Measurements from ENCODE around the gene OTOGL.

DNA sequence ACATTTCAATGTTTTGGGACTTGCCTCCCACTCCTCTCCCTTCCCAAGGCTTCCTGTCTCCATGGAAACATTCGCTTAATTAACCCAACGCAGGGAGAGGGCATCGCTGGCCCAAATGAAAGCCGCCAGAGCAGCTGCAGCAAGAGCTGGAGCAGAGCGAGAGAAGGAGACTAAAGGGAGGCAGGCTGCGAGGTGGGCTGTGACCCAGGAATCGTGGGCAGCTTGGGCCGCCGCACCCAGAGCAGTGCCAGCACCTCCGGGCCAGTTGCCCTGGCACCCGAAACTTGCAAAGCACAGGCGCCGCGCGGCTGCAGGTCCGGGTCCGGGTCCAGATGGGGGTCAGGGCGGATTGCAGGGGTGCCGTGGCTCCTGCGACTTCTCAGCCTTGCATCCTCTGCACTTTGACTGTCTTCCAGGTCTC, 301.2 kb downstream of the OTOGL start:
- TF ChIP-seq, protein P1, sequence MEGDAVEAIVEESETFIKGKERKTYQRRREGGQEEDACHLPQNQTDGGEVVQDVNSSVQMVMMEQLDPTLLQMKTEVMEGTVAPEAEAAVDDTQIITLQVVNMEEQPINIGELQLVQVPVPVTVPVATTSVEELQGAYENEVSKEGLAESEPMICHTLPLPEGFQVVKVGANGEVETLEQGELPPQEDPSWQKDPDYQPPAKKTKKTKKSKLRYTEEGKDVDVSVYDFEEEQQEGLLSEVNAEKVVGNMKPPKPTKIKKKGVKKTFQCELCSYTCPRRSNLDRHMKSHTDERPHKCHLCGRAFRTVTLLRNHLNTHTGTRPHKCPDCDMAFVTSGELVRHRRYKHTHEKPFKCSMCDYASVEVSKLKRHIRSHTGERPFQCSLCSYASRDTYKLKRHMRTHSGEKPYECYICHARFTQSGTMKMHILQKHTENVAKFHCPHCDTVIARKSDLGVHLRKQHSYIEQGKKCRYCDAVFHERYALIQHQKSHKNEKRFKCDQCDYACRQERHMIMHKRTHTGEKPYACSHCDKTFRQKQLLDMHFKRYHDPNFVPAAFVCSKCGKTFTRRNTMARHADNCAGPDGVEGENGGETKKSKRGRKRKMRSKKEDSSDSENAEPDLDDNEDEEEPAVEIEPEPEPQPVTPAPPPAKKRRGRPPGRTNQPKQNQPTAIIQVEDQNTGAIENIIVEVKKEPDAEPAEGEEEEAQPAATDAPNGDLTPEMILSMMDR (conservative IDR thresholded peaks at IDR 0.05; ENCODE audit: low read length) = no peak
- no peak for TF ChIP-seq EZH2phosphoT487 (IDR thresholded peaks at IDR 0.05; ENCODE audit: borderline replicate concordance, low read depth, low read length)
